Measurements from ENCODE around the gene STIL.
A peak's percentile ranks its signal among the peaks of the same experiment; 100 is the strongest.
"Not testable (repeated sequence)": the region's sequence is repeated elsewhere in the genome, so short reads cannot be mapped to it uniquely, and the experiment has no call there.

The STIL gene

DNA sequence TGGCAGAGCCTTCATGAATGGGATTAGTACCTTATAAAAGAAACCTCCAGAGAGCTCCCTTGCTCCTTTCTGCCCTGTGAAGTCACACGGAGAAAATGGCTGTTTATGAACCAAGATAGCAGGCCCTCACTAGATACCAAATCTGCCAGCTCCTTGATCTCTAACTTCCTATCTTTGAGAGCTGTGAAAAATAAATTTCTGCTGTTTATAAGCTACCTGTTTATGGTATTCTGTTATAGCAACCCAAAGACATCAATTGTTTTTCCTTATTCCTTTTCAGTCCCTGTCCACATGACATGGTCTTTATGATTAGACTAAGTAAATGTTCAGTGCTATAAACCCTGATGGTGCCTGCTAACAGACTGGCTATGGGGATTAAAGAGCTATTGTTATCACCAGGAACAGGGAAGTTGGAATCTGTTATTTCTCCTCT lies 9.7 kb upstream of the STIL start:
- DNase-seq (ENCODE audit: low read depth in 2 of 2): no peak
- TF ChIP-seq, protein P1, sequence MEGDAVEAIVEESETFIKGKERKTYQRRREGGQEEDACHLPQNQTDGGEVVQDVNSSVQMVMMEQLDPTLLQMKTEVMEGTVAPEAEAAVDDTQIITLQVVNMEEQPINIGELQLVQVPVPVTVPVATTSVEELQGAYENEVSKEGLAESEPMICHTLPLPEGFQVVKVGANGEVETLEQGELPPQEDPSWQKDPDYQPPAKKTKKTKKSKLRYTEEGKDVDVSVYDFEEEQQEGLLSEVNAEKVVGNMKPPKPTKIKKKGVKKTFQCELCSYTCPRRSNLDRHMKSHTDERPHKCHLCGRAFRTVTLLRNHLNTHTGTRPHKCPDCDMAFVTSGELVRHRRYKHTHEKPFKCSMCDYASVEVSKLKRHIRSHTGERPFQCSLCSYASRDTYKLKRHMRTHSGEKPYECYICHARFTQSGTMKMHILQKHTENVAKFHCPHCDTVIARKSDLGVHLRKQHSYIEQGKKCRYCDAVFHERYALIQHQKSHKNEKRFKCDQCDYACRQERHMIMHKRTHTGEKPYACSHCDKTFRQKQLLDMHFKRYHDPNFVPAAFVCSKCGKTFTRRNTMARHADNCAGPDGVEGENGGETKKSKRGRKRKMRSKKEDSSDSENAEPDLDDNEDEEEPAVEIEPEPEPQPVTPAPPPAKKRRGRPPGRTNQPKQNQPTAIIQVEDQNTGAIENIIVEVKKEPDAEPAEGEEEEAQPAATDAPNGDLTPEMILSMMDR (IDR thresholded peaks at IDR 0.05; ENCODE audit: low read depth, low read length): no peak
- H3K4me3 ChIP-seq (replicated peaks in 1 of 2; ENCODE audit: low read depth in 2 of 2, low read length in 2 of 2): no peak overlapping the region

DNA sequence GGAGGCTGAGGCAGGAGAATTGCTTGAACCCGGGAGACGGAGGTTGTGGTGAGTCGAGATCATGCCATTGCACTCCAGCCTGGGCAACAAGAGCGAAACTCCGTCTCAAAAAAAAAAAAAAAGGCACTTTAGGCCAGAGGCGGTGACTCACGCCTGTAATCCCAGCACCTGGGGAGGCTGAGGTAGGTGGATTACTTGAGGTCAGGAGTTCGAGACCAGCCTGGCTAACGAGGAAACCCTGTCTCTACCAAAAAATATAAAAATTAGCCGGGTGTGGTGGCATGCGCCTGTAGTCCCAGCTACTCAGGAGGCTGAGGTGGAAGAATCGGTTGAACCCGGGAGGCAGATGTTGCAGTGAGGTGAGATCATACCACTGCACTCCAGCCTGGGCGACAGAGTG lies 6.0 kb upstream of the STIL start:
- H3K4me3 ChIP-seq (replicated peaks in 1 of 2; ENCODE audit: low read depth in 2 of 2, low read length in 2 of 2); DNase-seq (ENCODE audit: low read depth in 2 of 2): not testable (repeated sequence)

DNA sequence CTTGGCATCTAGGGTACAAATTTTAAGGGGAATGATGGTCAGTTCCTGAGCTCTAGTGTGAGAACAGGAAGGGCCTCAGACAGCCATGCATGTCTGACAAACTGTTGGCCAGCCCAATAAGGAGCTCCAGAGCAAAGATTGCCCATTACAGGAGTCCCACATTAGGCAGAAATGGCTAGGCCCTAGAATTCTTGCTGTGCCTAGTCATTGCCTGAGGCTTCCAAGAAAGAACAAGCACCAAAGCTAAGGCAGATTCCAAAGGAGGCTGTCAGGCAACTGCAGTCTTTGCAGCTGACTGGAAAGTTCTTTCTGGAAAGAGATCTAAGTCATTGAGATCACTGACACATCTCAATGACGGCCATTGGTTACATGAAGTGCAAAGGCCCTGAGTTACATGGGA lies 3.9 kb upstream of the STIL start:
- peak; percentile 15 to 74 for DNase-seq (ENCODE audit: low read depth in 2 of 2)
- TF ChIP-seq, protein P1 (IDR thresholded peaks at IDR 0.05; ENCODE audit: low read depth, low read length): no peak
- H3K4me3 ChIP-seq (replicated peaks in 1 of 2; ENCODE audit: low read depth in 2 of 2, low read length in 2 of 2): no peak overlapping the region

DNA sequence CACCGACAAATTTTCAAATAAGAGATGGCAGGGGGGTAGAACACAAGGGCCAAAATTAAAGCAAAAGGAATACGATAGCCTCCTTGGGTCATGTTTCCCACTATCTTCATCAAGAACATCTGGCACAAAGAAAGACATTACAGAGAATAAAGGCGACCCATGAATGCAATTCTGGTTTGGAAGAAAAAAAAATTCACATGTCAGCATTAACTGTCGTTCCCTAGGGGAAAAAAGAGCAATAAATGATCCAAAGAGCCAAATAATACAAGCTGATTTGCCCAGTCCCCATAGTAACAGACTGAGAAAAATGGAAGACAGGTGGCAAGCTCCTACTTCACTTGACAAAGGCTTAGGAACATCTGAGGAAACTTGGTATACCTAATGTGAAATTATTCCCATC lies 4.5 kb downstream of the STIL start:
- DNase-seq (ENCODE audit: low read depth in 2 of 2): no peak
- TF ChIP-seq, protein P1 (IDR thresholded peaks at IDR 0.05; ENCODE audit: low read depth, low read length): no peak
- no peak overlapping the region for H3K4me3 ChIP-seq (replicated peaks in 1 of 2; ENCODE audit: low read depth in 2 of 2, low read length in 2 of 2)

DNA sequence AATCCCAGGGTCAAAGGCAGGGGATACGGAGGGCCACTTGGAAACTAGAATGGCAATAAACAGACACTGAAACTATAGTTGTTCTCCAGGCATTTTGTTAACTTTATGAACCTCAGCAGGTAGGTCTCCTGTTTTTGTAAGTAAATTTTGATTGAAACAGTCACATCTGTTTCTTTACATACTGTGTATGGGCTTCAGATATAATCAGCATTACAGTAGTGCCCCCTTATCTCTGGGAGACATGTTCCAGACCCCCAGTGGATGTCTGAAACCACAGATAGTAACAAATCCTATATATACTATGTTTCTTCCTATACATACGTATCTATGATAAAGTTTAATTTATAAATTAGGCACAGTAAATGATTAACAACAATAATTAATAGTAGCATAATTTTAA lies 11.5 kb downstream of the STIL start:
- TF ChIP-seq, protein P1 (IDR thresholded peaks at IDR 0.05; ENCODE audit: low read depth, low read length): no peak
- no peak for DNase-seq (ENCODE audit: low read depth in 2 of 2)
- H3K4me3 ChIP-seq (replicated peaks in 1 of 2; ENCODE audit: low read depth in 2 of 2, low read length in 2 of 2): no peak overlapping the region

DNA sequence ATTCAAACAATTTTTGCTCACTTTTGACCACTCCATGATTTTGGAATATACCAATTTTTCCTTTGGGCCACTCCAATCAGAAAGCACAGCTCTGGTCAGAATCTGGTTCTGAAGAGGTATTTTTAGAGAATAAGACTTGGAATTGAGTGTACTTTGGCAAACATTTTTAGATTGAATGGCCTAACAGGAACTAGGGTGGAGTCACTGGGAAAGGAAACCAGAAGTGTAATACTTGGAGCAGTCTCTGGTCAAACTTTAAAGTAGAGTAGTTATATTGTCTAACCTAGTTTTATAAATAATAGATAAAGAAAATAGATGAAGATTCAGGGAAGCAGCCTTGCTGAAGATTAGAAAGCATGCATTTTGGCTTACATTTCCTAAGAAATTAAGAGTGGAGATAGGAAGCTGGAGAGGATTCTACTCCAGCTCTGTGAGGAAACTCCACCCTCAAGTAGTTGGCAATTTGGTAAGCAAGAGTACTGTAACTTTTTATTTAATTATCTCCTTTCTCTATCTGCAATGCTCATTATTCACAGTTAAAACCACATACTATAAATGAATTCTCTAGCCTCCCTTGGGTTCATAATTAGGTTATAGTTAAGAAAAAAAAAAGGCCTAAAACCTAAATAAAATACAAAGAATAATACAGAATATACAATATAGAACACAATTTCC lies 15.8 kb downstream of the STIL start:
- no peak overlapping the region for H3K4me3 ChIP-seq (replicated peaks in 1 of 2; ENCODE audit: low read depth in 2 of 2, low read length in 2 of 2)
- TF ChIP-seq, protein P1 (IDR thresholded peaks at IDR 0.05; ENCODE audit: low read depth, low read length): no peak
- DNase-seq (ENCODE audit: low read depth in 2 of 2): peak; percentile 6 to 44

DNA sequence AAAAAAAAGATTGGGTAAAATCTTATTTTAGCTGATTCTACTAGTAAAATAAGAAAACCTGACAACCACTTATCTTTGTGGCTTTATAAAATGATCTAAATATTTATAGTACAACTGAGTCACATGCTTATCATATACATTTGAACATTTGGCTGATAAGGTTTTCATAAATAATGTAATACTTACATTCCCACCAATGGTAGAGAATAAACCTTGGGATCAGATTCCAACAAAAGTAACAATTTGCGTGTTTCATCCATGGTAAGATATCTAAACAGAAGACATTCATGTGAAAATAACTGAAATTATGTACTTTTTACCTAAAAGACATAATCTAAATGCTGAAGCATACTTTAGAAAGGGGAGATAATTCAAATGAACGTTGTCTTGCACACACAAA lies 18.4 kb downstream of the STIL start:
- TF ChIP-seq, protein P1 (IDR thresholded peaks at IDR 0.05; ENCODE audit: low read depth, low read length): no peak
- H3K4me3 ChIP-seq (replicated peaks in 1 of 2; ENCODE audit: low read depth in 2 of 2, low read length in 2 of 2): no peak overlapping the region
- DNase-seq (ENCODE audit: low read depth in 2 of 2): no peak

DNA sequence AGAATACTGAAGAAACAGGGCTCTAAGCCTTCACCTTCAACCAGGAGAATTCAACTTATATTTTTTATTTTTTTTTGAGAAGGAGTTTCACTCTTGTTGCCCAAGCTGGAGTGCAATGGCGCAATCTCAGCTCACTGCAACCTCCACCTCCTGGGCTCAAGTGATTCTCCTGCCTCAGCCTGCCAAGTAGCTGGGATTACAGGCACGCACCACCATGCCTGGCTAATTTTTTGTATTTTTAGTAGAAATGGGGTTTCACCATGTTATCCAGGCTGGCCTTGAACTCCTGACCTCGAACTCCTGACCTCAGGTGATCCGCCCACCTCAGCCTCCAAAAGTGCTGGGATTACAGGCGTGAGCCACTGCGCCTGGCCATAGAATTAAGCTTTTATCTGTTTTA lies 19.1 kb downstream of the STIL start:
- not testable (repeated sequence) for H3K4me3 ChIP-seq (replicated peaks in 1 of 2; ENCODE audit: low read depth in 2 of 2, low read length in 2 of 2)

DNA sequence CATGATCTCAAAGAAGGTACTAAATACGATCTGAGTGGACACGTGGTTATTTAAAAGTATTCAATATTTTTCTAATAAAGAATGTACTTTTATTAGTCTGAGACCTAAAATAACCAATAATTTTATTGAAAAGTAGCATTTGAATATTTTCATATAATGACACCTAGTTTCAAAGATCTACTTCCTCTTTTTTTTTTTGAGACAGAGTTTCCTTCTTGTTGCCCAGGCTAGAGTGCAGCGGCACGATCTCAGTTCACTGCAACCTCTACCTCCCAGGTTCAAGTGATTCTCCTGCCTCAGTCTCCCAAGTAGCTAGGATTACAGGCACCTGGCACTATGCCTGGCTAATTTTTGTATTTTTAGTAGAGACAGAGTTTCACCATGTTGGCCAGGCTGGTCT lies 25.8 kb downstream of the STIL start:
- H3K4me3 ChIP-seq (replicated peaks in 1 of 2; ENCODE audit: low read depth in 2 of 2, low read length in 2 of 2); DNase-seq (ENCODE audit: low read depth in 2 of 2): not testable (repeated sequence)

More for the DNA sequence above, 19.1 kb downstream of the STIL start:
- DNase-seq (ENCODE audit: low read depth in 2 of 2): not testable (repeated sequence)
